MM.1S (cell line): ENCODE results near the gene STK32B.

Experiments used
- DNase-seq: peaks from one replicate; pipeline ENCODE4 v3.0.0-alpha.2; 2015
- H2AFZ ChIP-seq: fragments of 300-600 bp; sonication (generic); 2 replicates; pipeline ENCODE4 v1.6.0; 2016; ENCODE audit warnings: antibody characterized with exemption, low read length
- H3F3A ChIP-seq: fragments of 300-600 bp; sonication (generic); 2 replicates; pipeline ENCODE4 v1.6.1; 2016; ENCODE audit warnings: mild to moderate bottlenecking, antibody characterized with exemption, low read length, moderate library complexity, mixed read lengths; ENCODE audit not compliant: insufficient read depth
- H3K27ac ChIP-seq: fragments of 300-600 bp; sonication (generic); 2 replicates; pipeline ENCODE4 v1.5.1; 2016; ENCODE audit warnings: mild to moderate bottlenecking, low read length
- H3K27me3 ChIP-seq: fragments of 300-600 bp; sonication (generic); replicated peaks from 2 replicates; pipeline ENCODE4 v1.6.0; 2016; ENCODE audit warnings: low read length; ENCODE audit not compliant: insufficient read depth
- H3K36me3 ChIP-seq: fragments of 300-600 bp; sonication (generic); replicated peaks from 2 replicates; pipeline ENCODE4 v1.6.1; 2016; ENCODE audit warnings: mild to moderate bottlenecking, low read length, mixed read lengths; ENCODE audit not compliant: insufficient read depth
- H3K4me1 ChIP-seq: fragments of 300-600 bp; sonication (generic); 2 replicates; pipeline ENCODE4 v1.6.1; 2016; ENCODE audit warnings: low read length, mixed read lengths
- H3K4me2 ChIP-seq: fragments of 300-600 bp; sonication (generic); 2 replicates; pipeline ENCODE4 v1.6.0; 2016; ENCODE audit warnings: low read depth, low read length
- H3K4me3 ChIP-seq: fragments of 300-600 bp; sonication (generic); 2 replicates; pipeline ENCODE4 v1.5.1; 2016; ENCODE audit warnings: low read length, mixed read lengths
- H3K79me2 ChIP-seq: fragments of 300-600 bp; sonication (generic); 2 replicates; pipeline ENCODE4 v1.6.1; 2016; ENCODE audit warnings: mixed run types, low read length, mixed read lengths
- H3K9ac ChIP-seq: fragments of 300-600 bp; sonication (generic); 2 replicates; pipeline ENCODE4 v1.6.1; 2016; ENCODE audit warnings: low read length, mixed read lengths
- H3K9me2 ChIP-seq: fragments of 300-600 bp; sonication (generic); replicated peaks from 2 replicates; pipeline ENCODE4 v1.6.1; 2016; ENCODE audit warnings: mild to moderate bottlenecking, low read length, mixed read lengths; ENCODE audit not compliant: insufficient read depth
- H3K9me3 ChIP-seq: fragments of 300-600 bp; sonication (generic); replicated peaks from 2 replicates; pipeline ENCODE4 v1.6.1; 2016; ENCODE audit warnings: mild to moderate bottlenecking, low read length, mixed read lengths; ENCODE audit not compliant: insufficient read depth
- H4K20me1 ChIP-seq: fragments of 300-600 bp; sonication (generic); 2 replicates; pipeline ENCODE4 v1.6.1; 2016; ENCODE audit warnings: mild to moderate bottlenecking, low read length, moderate library complexity, mixed read lengths; ENCODE audit not compliant: insufficient read depth
- CTCF ChIP-seq: fragments of 300-600 bp; sonication (generic); IDR thresholded peaks from 2 replicates; pipeline ENCODE4 v1.5.1; 2016; ENCODE audit warnings: antibody characterized with exemption, low read length, mixed read lengths
- EZH2 ChIP-seq: fragments of 300-600 bp; sonication (generic); optimal IDR thresholded peaks from 2 replicates; pipeline ENCODE3; 2017; ENCODE audit warnings: low read depth, mild to moderate bottlenecking, antibody characterized with exemption, low read length, mixed read lengths
- EZH2phosphoT487 ChIP-seq: fragments of 300-600 bp; sonication (generic); IDR thresholded peaks from 2 replicates; pipeline ENCODE4 v1.6.1; 2018; ENCODE audit warnings: antibody characterized with exemption, low read length

The STK32B gene

GRCh38 chr4:5478169-5478568 lies 426.9 kb downstream of the STK32B start:
- no peaks in the 10 kb centered on the region for H3K4me1 ChIP-seq
- DNase-seq = no peak
- H3K79me2 ChIP-seq = no peaks in the 10 kb centered on the region
- no peak overlapping the region for H3K9ac ChIP-seq
- H3K27ac ChIP-seq = no peak overlapping the region
- no peaks in the 10 kb centered on the region for H3K27me3 ChIP-seq
- no peaks in the 10 kb centered on the region for H3F3A ChIP-seq
- no peak overlapping the region for H3K4me2 ChIP-seq
- H4K20me1 ChIP-seq = no peaks in the 10 kb centered on the region
- H3K9me2 ChIP-seq = no peaks in the 10 kb centered on the region
- H3K36me3 ChIP-seq = no peaks in the 10 kb centered on the region
- TF ChIP-seq CTCF (no peak), EZH2phosphoT487 (no peak), EZH2 (no peak)
- H3K4me3 ChIP-seq = no peak overlapping the region
- no peaks in the 10 kb centered on the region for H3K9me3 ChIP-seq
- H2AFZ ChIP-seq = no peak overlapping the region

DNA sequence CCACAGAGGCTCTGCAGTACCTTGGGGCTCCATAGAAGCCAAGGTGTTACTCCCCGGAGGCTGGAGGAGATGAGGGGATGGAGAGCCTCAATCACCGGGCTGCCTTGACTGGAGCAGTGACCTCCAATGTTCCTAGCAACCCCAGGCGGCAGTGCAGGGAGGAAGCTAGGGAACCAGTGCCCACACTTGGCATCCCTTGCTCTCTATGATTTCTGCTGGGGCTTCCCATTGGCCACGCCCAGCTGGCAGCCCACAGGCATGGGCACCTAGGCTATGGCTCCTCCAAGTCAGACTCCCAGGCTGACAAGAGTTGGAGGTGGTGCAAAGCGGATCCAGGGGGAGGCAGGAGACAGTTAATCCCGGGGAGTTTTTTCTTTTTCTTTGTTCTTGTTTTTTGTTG lies 427.4 kb downstream of the STK32B start:
- no peaks in the 10 kb centered on the region for H3K9me2 ChIP-seq
- no peaks in the 10 kb centered on the region for H3K79me2 ChIP-seq
- no peak overlapping the region for H3K9ac ChIP-seq
- no peak for DNase-seq
- no peaks in the 10 kb centered on the region for H3K4me1 ChIP-seq
- no peak overlapping the region for H3K4me2 ChIP-seq
- no peaks in the 10 kb centered on the region for H4K20me1 ChIP-seq
- TF ChIP-seq EZH2phosphoT487 = no peak
- no peak for TF ChIP-seq EZH2
- TF ChIP-seq CTCF = no peak
- no peaks in the 10 kb centered on the region for H3F3A ChIP-seq
- no peak overlapping the region for H3K4me3 ChIP-seq
- H3K36me3 ChIP-seq = no peaks in the 10 kb centered on the region
- H2AFZ ChIP-seq = no peak overlapping the region
- no peaks in the 10 kb centered on the region for H3K9me3 ChIP-seq
- no peaks in the 10 kb centered on the region for H3K27me3 ChIP-seq
- no peak overlapping the region for H3K27ac ChIP-seq

- no peak for DNase-seq
- H3K9me2 ChIP-seq = no peaks in the 10 kb centered on the region
- H3K4me1 ChIP-seq = no peaks in the 10 kb centered on the region
- TF ChIP-seq EZH2 = no peak
- TF ChIP-seq CTCF = no peak
- TF ChIP-seq EZH2phosphoT487 = no peak
- no peaks in the 10 kb centered on the region for H3K36me3 ChIP-seq
- no peak overlapping the region for H3K27ac ChIP-seq
- no peaks in the 10 kb centered on the region for H4K20me1 ChIP-seq
- no peak overlapping the region for H3K4me2 ChIP-seq
- H3F3A ChIP-seq = no peaks in the 10 kb centered on the region
- H2AFZ ChIP-seq = no peak overlapping the region
- no peaks in the 10 kb centered on the region for H3K79me2 ChIP-seq
- H3K9ac ChIP-seq = no peak overlapping the region
- H3K27me3 ChIP-seq = no peaks in the 10 kb centered on the region
- H3K4me3 ChIP-seq = no peak overlapping the region
- no peaks in the 10 kb centered on the region for H3K9me3 ChIP-seq
These were observed 428.3 kb downstream of the STK32B start for GRCh38 chr4:5479518-5480060.
